ENCODE measurements around the gene IRS2. TPM values are rescaled to one million over a fixed set of nuclear protein-coding genes. Genes with fewer than 3 reads are reported as not detected.

Gene IRS2
- total and polyA plus RNA-seq, 2 experiments from 2014 or later, result 3.6 to 14.5 TPM

GRCh38 chr13:109815651-109816050 lies 29.3 kb upstream of the IRS2 start:
- Mint-ChIP-seq H3K4me1 (peaks cover 28% of the 10 kb centered on the region), H3K27me3 (ENCODE audit: insufficient read depth, low read depth, poor library complexity) (peaks cover 1% of the 10 kb centered on the region), H3K36me3 (ENCODE audit: low read depth) (no peaks in the 10 kb centered on the region), H3K4me3 (no peak overlapping the region), H3K27ac (peak overlapping the region; percentile 63), H3K9me3 (no peaks in the 10 kb centered on the region; the same call in 2 of the 3 replicates)
- no peaks in the 10 kb centered on the region for H3F3A ChIP-seq (replicated peaks; ENCODE audit: low read depth)
- no peaks in the 10 kb centered on the region for H3K27me3 ChIP-seq (ENCODE audit: insufficient read depth)
- ATAC-seq (no peak), DNase-seq (ENCODE audit: low spot score) (no peak)
- H2AFZ ChIP-seq, result peak overlapping the region; percentile 24; the same call in 1 of the 2 replicates
- TF ChIP-seq EZH2 (IDR thresholded peaks at IDR 0.05; ENCODE audit: low read depth, unreplicated experiment) (no peak), POLR2AphosphoS5 (IDR thresholded peaks at IDR 0.05; ENCODE audit: low read depth) (no peak)
- no peaks in the 10 kb centered on the region for H3K79me2 ChIP-seq (replicated peaks; ENCODE audit: insufficient read depth)
- H3K36me3 ChIP-seq (ENCODE audit: insufficient read depth), result no peaks in the 10 kb centered on the region
- no peaks in the 10 kb centered on the region for H4K20me1 ChIP-seq (replicated peaks; ENCODE audit: insufficient read depth)
- peaks cover 8% of the 10 kb centered on the region; the same call in 1 of the 2 replicates for H3K9me2 ChIP-seq (ENCODE audit: insufficient read depth)
- H3K4me3 ChIP-seq, result no peak overlapping the region
- no peak overlapping the region for H3K27ac ChIP-seq (ENCODE audit: low read depth)
- H3K4me2 ChIP-seq, result no peak overlapping the region
- H3K4me1 ChIP-seq (ENCODE audit: insufficient read depth), result no peaks in the 10 kb centered on the region; the same call in 1 of the 2 replicates

- Histone ChIP-seq H3K36me3 (ENCODE audit: insufficient read depth) (no peaks in the 10 kb centered on the region), H3K79me2 (replicated peaks; ENCODE audit: insufficient read depth) (no peaks in the 10 kb centered on the region), H3F3A (replicated peaks; ENCODE audit: low read depth) (no peaks in the 10 kb centered on the region), H3K27ac (ENCODE audit: low read depth) (no peak overlapping the region), H3K9me2 (ENCODE audit: insufficient read depth) (no peaks in the 10 kb centered on the region), H3K27me3 (ENCODE audit: insufficient read depth) (no peaks in the 10 kb centered on the region), H3K4me1 (ENCODE audit: insufficient read depth) (no peaks in the 10 kb centered on the region; the same call in 1 of the 2 replicates), H3K4me3 (no peak overlapping the region), H2AFZ (no peak overlapping the region), H3K4me2 (no peak overlapping the region), H4K20me1 (replicated peaks; ENCODE audit: insufficient read depth) (no peaks in the 10 kb centered on the region)
- no peak for DNase-seq (ENCODE audit: low spot score)
- H3K4me3 Mint-ChIP-seq, result no peak overlapping the region
- no peak overlapping the region for H3K27ac Mint-ChIP-seq
- TF ChIP-seq NANOG (IDR thresholded peaks at IDR 0.05; ENCODE audit: borderline replicate concordance) (no peak), JUNB (IDR thresholded peaks at IDR 0.05; ENCODE audit: unreplicated experiment) (no peak), EZH2 (IDR thresholded peaks at IDR 0.05; ENCODE audit: low read depth, unreplicated experiment) (no peak), CTCF (conservative IDR thresholded peaks at IDR 0.05; ENCODE audit: low read depth in 2 of 2) (no peak), ZNF114 (CRISPR knock-in tag; IDR thresholded peaks at IDR 0.05) (no peak), EZH2phosphoT487 (IDR thresholded peaks at IDR 0.05; ENCODE audit: unreplicated experiment) (no peak), STAT1 (IDR thresholded peaks at IDR 0.05; ENCODE audit: unreplicated experiment) (no peak)
- peaks cover 26% of the 10 kb centered on the region for H3K4me1 Mint-ChIP-seq
- no peaks in the 10 kb centered on the region; the same call in 2 of the 3 replicates for H3K9me3 Mint-ChIP-seq
- no peak for ATAC-seq
- no peaks in the 10 kb centered on the region for H3K36me3 Mint-ChIP-seq (ENCODE audit: low read depth)
- peaks cover 2% of the 10 kb centered on the region for H3K27me3 Mint-ChIP-seq (ENCODE audit: insufficient read depth, low read depth, poor library complexity)
These were observed 27.3 kb upstream of the IRS2 start for GRCh38 chr13:109813663-109814062.

- H3K27me3 ChIP-seq (ENCODE audit: insufficient read depth), result no peaks in the 10 kb centered on the region
- Mint-ChIP-seq H3K36me3 (ENCODE audit: low read depth) (no peaks in the 10 kb centered on the region), H3K4me1 (peaks cover 16% of the 10 kb centered on the region), H3K9me3 (no peaks in the 10 kb centered on the region; the same call in 2 of the 3 replicates), H3K27ac (no peak overlapping the region), H3K4me3 (no peak overlapping the region), H3K27me3 (ENCODE audit: insufficient read depth, low read depth, poor library complexity) (peaks cover 2% of the 10 kb centered on the region)
- no peaks in the 10 kb centered on the region for H3K36me3 ChIP-seq (ENCODE audit: insufficient read depth)
- H3F3A ChIP-seq (replicated peaks; ENCODE audit: low read depth), result no peaks in the 10 kb centered on the region
- peak; percentile 52; the same call in 1 of the 3 replicates for ATAC-seq
- H3K4me1 ChIP-seq (ENCODE audit: insufficient read depth), result no peaks in the 10 kb centered on the region; the same call in 1 of the 2 replicates
- no peak for DNase-seq (ENCODE audit: low spot score)
- H3K27ac ChIP-seq (ENCODE audit: low read depth), result no peak overlapping the region
- no peak overlapping the region for H3K4me3 ChIP-seq
- no peak overlapping the region for H3K4me2 ChIP-seq
- H2AFZ ChIP-seq, result no peak overlapping the region
- no peaks in the 10 kb centered on the region for H4K20me1 ChIP-seq (replicated peaks; ENCODE audit: insufficient read depth)
- no peaks in the 10 kb centered on the region for H3K9me2 ChIP-seq (ENCODE audit: insufficient read depth)
- no peaks in the 10 kb centered on the region for H3K79me2 ChIP-seq (replicated peaks; ENCODE audit: insufficient read depth)
- TF ChIP-seq EZH2phosphoT487 (IDR thresholded peaks at IDR 0.05; ENCODE audit: unreplicated experiment) (no peak), ZNF331 (CRISPR knock-in tag; IDR thresholded peaks at IDR 0.05; ENCODE audit: low read depth) (no peak), POLR2AphosphoS5 (IDR thresholded peaks at IDR 0.05; ENCODE audit: low read depth) (no peak), JUNB (IDR thresholded peaks at IDR 0.05; ENCODE audit: unreplicated experiment) (no peak), ZNF114 (CRISPR knock-in tag; IDR thresholded peaks at IDR 0.05) (no peak), ETS1 (IDR thresholded peaks at IDR 0.05) (no peak), REST (IDR thresholded peaks at IDR 0.05; ENCODE audit: unreplicated experiment) (no peak), EZH2 (IDR thresholded peaks at IDR 0.05; ENCODE audit: low read depth, unreplicated experiment) (no peak), CREB1 (CRISPR knock-in tag; IDR thresholded peaks at IDR 0.05; ENCODE audit: low read depth) (no peak), NANOG (IDR thresholded peaks at IDR 0.05; ENCODE audit: borderline replicate concordance) (no peak)
These were observed 26.0 kb upstream of the IRS2 start for GRCh38 chr13:109812382-109812781.

Measured in GM23338 (cell line).